ENCODE data around the gene TMEM108.

DNA sequence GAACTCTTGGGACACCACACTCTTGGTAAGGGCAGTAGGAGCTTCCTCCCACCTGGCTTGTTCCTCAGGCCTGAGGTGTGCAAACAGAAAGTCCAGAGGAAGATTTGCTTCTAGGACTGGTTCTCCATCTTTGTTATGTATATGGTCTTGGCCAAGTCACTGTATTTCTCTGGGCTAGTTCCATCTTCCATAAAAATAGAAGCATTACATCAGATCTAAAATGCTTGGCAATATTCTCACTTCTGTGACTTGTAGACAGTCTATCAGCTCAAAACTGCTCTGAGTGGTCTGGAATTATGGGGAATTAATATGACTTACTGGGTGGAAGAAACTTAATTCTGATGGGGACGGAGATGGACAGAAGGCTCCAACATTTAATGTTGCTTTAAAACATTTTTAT lies 55.2 kb downstream of the TMEM108 start:
- TF ChIP-seq, protein P1, sequence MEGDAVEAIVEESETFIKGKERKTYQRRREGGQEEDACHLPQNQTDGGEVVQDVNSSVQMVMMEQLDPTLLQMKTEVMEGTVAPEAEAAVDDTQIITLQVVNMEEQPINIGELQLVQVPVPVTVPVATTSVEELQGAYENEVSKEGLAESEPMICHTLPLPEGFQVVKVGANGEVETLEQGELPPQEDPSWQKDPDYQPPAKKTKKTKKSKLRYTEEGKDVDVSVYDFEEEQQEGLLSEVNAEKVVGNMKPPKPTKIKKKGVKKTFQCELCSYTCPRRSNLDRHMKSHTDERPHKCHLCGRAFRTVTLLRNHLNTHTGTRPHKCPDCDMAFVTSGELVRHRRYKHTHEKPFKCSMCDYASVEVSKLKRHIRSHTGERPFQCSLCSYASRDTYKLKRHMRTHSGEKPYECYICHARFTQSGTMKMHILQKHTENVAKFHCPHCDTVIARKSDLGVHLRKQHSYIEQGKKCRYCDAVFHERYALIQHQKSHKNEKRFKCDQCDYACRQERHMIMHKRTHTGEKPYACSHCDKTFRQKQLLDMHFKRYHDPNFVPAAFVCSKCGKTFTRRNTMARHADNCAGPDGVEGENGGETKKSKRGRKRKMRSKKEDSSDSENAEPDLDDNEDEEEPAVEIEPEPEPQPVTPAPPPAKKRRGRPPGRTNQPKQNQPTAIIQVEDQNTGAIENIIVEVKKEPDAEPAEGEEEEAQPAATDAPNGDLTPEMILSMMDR (IDR thresholded peaks at IDR 0.05): no peak
- no peak for TF ChIP-seq POLR2A (IDR thresholded peaks at IDR 0.05)
